ENCODE results near the gene UTRN.
A peak's percentile ranks its signal among the peaks of the same experiment; 100 is the strongest.

The UTRN gene

DNA sequence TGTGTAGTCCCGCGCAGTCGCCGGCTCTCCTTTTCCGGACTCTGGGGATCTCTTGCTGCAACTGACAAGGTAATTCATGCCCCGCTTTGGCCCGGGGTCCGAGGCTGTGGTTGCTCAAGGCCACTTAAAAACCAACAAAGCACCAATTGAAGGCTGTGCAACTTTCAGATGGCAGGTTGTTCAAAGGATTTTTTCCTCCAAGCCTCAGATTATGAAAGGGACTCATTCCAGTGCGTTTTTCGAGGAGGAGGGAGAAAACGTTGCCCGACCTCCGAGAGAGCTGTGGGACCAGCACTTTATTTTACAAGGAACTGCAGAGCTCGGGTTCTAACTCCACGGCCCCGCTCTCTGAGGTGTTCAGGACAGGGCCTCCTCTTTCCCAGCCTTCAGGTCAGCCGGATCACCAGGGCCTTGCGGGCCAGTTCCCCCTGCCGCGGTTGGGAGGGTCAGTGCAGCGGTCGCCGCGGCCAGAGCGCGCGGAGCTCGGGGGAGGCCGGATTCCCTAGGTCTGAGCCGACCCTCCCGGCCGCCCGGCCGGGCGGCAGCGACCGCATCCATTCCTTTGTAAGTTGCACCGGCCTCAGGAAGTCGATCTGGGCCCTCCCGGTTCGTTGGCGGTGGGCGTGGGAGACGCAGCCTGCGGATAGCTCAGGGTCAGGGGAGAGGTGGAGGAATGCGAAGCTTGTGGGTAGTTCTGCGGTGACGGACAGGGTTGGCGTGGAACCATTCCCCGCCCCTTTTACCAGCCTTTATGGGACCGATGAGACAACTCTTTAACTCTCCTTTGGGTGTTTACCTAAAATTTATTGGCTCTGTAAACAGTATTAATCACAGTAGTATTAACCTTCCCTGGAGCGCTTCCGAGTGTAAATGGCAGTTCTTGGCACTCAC lies 1.6 kb downstream of the UTRN start:
- CTCF ChIA-PET, result interaction anchor here (0.6 to 1.4 kb wide), 3 partner anchors 9 to 386 kb away, joined by 3 to 4 read pairs (median 3); no protein-coding TSS in a partner anchor
- DNase-seq (ENCODE audit: extremely low spot score), result peak; percentile 72

DNA sequence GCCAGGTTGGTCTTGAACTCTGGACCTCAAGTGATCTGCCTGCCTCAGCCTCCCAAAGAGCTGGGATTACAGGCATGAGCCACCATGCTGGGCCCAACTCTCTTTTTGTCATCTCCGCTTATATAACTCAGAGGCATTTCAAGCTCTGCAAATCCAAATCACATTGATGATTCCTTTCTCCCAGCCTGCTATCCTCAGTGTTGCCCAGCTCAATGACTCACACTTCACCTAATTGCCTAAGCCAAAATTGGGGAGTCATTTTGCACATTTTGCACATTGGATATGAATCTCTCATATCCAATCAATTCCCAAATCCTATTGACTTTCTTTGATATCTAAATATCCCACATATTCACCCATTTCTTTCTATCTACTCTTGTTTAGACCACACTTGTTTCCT lies 3.9 kb downstream of the UTRN start:
- no peak for DNase-seq (ENCODE audit: extremely low spot score)
- CTCF ChIA-PET, result no interaction called here
- POLR2A ChIA-PET, result no interaction called here
- TF ChIP-seq TARDBP (IDR thresholded peaks at IDR 0.05) (no peak), LEF1 (IDR thresholded peaks at IDR 0.05; ENCODE audit: borderline replicate concordance) (no peak), ARNT (IDR thresholded peaks at IDR 0.05) (no peak), SUZ12 (IDR thresholded peaks at IDR 0.05) (no peak), ELF4 (IDR thresholded peaks at IDR 0.05) (no peak), FOXM1 (IDR thresholded peaks at IDR 0.05; ENCODE audit: borderline replicate concordance) (no peak), ZNF384 (IDR thresholded peaks at IDR 0.05) (no peak), CTBP1 (IDR thresholded peaks at IDR 0.05; ENCODE audit: borderline replicate concordance) (no peak), L3MBTL2 (conservative IDR thresholded peaks at IDR 0.05) (no peak), FOXK2 (IDR thresholded peaks at IDR 0.05) (no peak), HDGF (IDR thresholded peaks at IDR 0.05; ENCODE audit: borderline replicate concordance) (no peak), SP1 (IDR thresholded peaks at IDR 0.05) (no peak), BHLHE40 (IDR thresholded peaks at IDR 0.05; ENCODE audit: borderline replicate concordance) (no peak), NFRKB (IDR thresholded peaks at IDR 0.05) (no peak), FOXA1 (IDR thresholded peaks at IDR 0.05) (no peak)
- TF ChIP-seq, protein P1, sequence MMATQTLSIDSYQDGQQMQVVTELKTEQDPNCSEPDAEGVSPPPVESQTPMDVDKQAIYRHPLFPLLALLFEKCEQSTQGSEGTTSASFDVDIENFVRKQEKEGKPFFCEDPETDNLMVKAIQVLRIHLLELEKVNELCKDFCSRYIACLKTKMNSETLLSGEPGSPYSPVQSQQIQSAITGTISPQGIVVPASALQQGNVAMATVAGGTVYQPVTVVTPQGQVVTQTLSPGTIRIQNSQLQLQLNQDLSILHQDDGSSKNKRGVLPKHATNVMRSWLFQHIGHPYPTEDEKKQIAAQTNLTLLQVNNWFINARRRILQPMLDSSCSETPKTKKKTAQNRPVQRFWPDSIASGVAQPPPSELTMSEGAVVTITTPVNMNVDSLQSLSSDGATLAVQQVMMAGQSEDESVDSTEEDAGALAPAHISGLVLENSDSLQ (IDR thresholded peaks at IDR 0.05), result no peak

More for the DNA sequence above, 1.6 kb downstream of the UTRN start:
- TF ChIP-seq, protein P1 (IDR thresholded peaks at IDR 0.05), result peak; percentile 93
- TF ChIP-seq SP1 (IDR thresholded peaks at IDR 0.05) (no peak), CTBP1 (IDR thresholded peaks at IDR 0.05; ENCODE audit: borderline replicate concordance) (peak; percentile 62; the same call in 1 of the 2 replicates)
- POLR2A ChIA-PET, result interaction anchor here (0.5 to 2.1 kb wide), 11 partner anchors 9 to 209 kb away, joined by 3 to 23 read pairs (median 3); no protein-coding TSS in a partner anchor

DNA sequence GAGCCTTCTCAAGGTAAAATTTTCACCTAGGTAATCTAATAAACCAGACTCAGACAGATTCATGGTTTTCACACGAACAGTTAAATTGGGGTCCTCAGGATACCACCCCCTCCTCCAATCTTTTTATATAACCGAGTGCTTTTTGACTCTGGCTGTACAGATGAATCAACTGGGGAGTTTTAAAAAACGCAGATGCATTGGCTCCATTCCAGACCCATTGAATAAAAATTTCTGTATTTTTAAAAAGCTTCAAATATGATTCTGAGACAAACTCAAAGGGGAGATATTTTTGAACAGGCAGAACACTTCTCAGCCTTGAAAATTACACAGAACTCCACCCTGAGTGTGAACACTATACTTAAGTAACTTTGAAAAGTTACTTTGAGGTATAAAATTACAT lies 7.2 kb downstream of the UTRN start:
- ChIA-PET CTCF (no interaction called here), POLR2A (no interaction called here)
- no peak for DNase-seq (ENCODE audit: extremely low spot score)
- TF ChIP-seq HDGF (IDR thresholded peaks at IDR 0.05; ENCODE audit: borderline replicate concordance) (no peak), ARNT (IDR thresholded peaks at IDR 0.05) (no peak), BHLHE40 (IDR thresholded peaks at IDR 0.05; ENCODE audit: borderline replicate concordance) (no peak), NFRKB (IDR thresholded peaks at IDR 0.05) (no peak), SP1 (IDR thresholded peaks at IDR 0.05) (no peak), FOXA1 (IDR thresholded peaks at IDR 0.05) (no peak), FOXK2 (IDR thresholded peaks at IDR 0.05) (no peak), TARDBP (IDR thresholded peaks at IDR 0.05) (no peak), SUZ12 (IDR thresholded peaks at IDR 0.05) (no peak), L3MBTL2 (conservative IDR thresholded peaks at IDR 0.05) (no peak), FOXM1 (IDR thresholded peaks at IDR 0.05; ENCODE audit: borderline replicate concordance) (no peak), ELF4 (IDR thresholded peaks at IDR 0.05) (no peak), CTBP1 (IDR thresholded peaks at IDR 0.05; ENCODE audit: borderline replicate concordance) (no peak), LEF1 (IDR thresholded peaks at IDR 0.05; ENCODE audit: borderline replicate concordance) (no peak), ZNF384 (IDR thresholded peaks at IDR 0.05) (no peak)
- TF ChIP-seq, protein P1 (IDR thresholded peaks at IDR 0.05), result no peak

DNA sequence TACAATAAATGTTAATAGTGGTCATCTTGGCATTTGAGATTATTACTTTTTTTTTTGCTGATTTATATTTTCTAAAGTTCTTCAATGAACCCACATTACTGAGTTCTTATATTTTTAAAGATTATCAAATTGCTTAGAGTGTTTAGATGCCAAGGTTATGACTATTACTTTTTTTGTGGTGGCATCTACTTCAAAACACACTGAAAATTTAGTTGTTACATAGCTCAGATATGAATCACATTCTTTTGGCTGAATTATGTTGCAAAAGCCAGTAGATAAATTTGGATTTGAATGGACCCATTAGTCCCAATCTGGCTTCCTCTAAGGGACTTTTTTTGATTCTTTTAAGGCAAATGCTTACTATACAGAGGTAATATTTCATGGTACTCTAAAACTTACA lies 8.9 kb downstream of the UTRN start:
- ChIA-PET CTCF (interaction anchor here (1.1 kb wide), 1 partner anchor 103 kb away, joined by 3 read pairs; no protein-coding TSS in a partner anchor), POLR2A (no interaction called here)
- DNase-seq (ENCODE audit: extremely low spot score), result no peak
- TF ChIP-seq CTBP1 (IDR thresholded peaks at IDR 0.05; ENCODE audit: borderline replicate concordance), result no peak
- TF ChIP-seq ARNT (IDR thresholded peaks at IDR 0.05), result no peak
- TF ChIP-seq SP1 (IDR thresholded peaks at IDR 0.05), result no peak
- TF ChIP-seq BHLHE40 (IDR thresholded peaks at IDR 0.05; ENCODE audit: borderline replicate concordance), result no peak

DNA sequence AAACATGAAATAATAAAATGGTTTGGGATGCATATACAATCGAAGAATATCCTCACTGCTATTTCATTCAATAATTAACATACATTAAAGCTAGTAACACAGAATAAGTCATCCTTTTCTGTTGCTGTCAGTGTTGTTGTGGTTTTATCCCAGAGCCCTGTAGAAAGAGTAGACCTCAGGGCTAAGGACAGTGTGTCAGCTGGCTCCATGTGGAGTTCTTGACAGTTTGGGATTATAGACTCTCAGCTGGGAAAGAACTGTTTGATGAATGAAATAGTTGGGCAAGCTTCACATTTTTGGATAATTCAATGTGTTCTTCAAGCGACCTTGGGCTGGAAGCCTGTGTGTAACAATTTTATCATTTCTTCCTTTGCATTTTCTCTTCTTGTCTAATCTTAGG lies 10.1 kb downstream of the UTRN start:
- CTCF ChIA-PET, result no interaction called here
- POLR2A ChIA-PET, result interaction anchor here (1.7 kb wide), 1 partner anchor 8 kb away, joined by 4 read pairs; no protein-coding TSS in a partner anchor
- TF ChIP-seq BHLHE40 (IDR thresholded peaks at IDR 0.05; ENCODE audit: borderline replicate concordance) (no peak), L3MBTL2 (conservative IDR thresholded peaks at IDR 0.05) (no peak), FOXA1 (IDR thresholded peaks at IDR 0.05) (no peak), HDGF (IDR thresholded peaks at IDR 0.05; ENCODE audit: borderline replicate concordance) (no peak), SP1 (IDR thresholded peaks at IDR 0.05) (no peak), FOXM1 (IDR thresholded peaks at IDR 0.05; ENCODE audit: borderline replicate concordance) (no peak), CTBP1 (IDR thresholded peaks at IDR 0.05; ENCODE audit: borderline replicate concordance) (no peak), NFRKB (IDR thresholded peaks at IDR 0.05) (no peak), TARDBP (IDR thresholded peaks at IDR 0.05) (no peak), LEF1 (IDR thresholded peaks at IDR 0.05; ENCODE audit: borderline replicate concordance) (no peak), SUZ12 (IDR thresholded peaks at IDR 0.05) (no peak), FOXK2 (IDR thresholded peaks at IDR 0.05) (no peak), ZNF384 (IDR thresholded peaks at IDR 0.05) (no peak), ARNT (IDR thresholded peaks at IDR 0.05) (no peak), ELF4 (IDR thresholded peaks at IDR 0.05) (no peak)
- TF ChIP-seq, protein P1 (IDR thresholded peaks at IDR 0.05), result no peak
- DNase-seq (ENCODE audit: extremely low spot score), result no peak
